D721Med (cell line): ENCODE results near the gene KCNIP4.
"Not testable (repeated sequence)": the region's sequence is repeated elsewhere in the genome, so short reads cannot be mapped to it uniquely, and the experiment has no call there.

Experiments used
- DNase-seq: peaks from one replicate; pipeline ENCODE4 v3.0.0; 2011; ENCODE audit warnings: low spot score; ENCODE audit not compliant: insufficient read length
- FAIRE-seq: peaks from 2 replicates; lab custom pipeline; 2011; peaks lifted over from hg19 to GRCh38; lab: Jason Lieb, UNC
- CTCF ChIP-seq: IDR thresholded peaks from 2 replicates; pipeline ENCODE4 v1.5.1; 2012; ENCODE audit warnings: mild to moderate bottlenecking, control low read depth; ENCODE audit not compliant: insufficient read depth; ENCODE audit errors: missing control alignments

Gene KCNIP4

GRCh38 chr4:21948347-21949072, at the start of gene KCNIP4:
TSS of gene KCNIP4 (minus strand) at chr4:21948772.
- DNase-seq (peak; percentile 35), FAIRE-seq (no peak)
- TF ChIP-seq CTCF = peak; percentile 28

GRCh38 chr4:21996618-21997017, 48.0 kb upstream of the KCNIP4 start:
- DNase-seq, FAIRE-seq: not testable (repeated sequence)

GRCh38 chr4:21992330-21992729, 43.8 kb upstream of the KCNIP4 start:
- no peak for TF ChIP-seq CTCF

GRCh38 chr4:21991562-21991961, 43.0 kb upstream of the KCNIP4 start:
- FAIRE-seq = no peak
- DNase-seq = no peak
- TF ChIP-seq CTCF = no peak

More at GRCh38 chr4:21992330-21992729, 43.8 kb upstream of the KCNIP4 start:
- peak; percentile 53 for FAIRE-seq
- DNase-seq = no peak

- DNase-seq (no peak), FAIRE-seq (no peak)
- TF ChIP-seq CTCF = no peak
Measured at GRCh38 chr4:21991050-21991449, 42.5 kb upstream of the KCNIP4 start.

GRCh38 chr4:21989351-21989750, 40.8 kb upstream of the KCNIP4 start:
- DNase-seq (no peak), FAIRE-seq (no peak)

GRCh38 chr4:21986307-21986706, 37.7 kb upstream of the KCNIP4 start:
- no peak for TF ChIP-seq CTCF
- FAIRE-seq (peak; percentile 6), DNase-seq (no peak)

More at GRCh38 chr4:21989351-21989750, 40.8 kb upstream of the KCNIP4 start:
- TF ChIP-seq CTCF = no peak
